HG03095 (cell line): ENCODE results near the gene C19orf47.

Experiments used
- ATAC-seq: cut with Tn5 transposase; IDR thresholded peaks from one replicate; pipeline ENCODE4 v1.9.1; 2021; ENCODE audit warnings: moderate library complexity; ENCODE audit not compliant: unreplicated experiment

The C19orf47 gene

DNA sequence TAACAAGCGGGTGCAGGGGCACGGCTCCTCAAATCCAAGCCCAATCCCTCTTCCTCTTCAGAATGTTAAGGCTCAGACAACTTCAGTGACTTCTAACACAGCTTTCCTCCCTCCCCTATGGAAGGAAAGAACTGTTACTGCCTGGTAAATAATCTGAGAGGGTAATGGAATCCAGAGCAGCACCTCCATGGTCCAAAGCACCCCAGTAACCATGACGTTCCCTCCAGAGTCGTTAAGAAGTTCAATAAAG is 64.0 kb downstream of the C19orf47 start:
- no peak for ATAC-seq

DNA sequence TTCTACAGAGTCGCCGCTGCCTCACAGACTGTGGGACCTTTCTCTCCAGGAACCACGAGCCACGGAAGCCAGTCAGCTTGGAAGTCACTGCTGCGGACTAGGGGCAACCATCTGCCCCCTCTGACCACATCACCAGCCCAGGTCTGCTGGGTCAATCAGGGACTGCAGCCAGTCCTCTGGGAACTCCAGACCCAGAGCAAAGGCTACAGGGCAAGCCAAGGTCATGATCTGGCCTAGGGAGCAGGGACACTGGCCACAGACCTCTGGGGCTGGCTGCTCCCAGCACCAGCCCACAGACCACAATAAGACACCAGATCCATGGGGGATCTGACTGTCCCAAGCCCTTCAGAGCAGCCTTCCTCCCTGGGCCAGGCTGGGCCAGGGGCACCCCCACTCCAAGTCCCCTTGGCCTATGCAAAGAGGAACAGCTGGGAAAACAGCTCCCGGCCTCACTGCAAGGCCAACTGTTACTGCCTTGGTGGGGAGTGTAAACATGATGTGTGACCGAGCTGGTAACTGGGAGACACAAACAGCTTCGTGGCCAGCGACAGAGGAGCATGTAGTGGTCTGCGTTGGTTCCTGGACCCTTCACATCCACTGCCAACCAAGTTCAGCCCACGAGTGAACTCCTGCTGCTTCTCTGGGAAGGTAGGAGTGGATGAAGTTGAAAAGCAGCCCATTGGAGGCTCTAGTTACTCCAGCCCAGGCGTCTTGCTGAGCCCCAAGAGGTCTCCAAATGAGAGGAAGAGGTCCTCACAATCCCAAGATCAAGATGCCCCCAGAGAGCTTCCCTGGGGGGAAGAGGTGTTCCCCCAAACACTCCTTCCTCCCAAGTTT is 64.6 kb downstream of the C19orf47 start:
- no peak for ATAC-seq

DNA sequence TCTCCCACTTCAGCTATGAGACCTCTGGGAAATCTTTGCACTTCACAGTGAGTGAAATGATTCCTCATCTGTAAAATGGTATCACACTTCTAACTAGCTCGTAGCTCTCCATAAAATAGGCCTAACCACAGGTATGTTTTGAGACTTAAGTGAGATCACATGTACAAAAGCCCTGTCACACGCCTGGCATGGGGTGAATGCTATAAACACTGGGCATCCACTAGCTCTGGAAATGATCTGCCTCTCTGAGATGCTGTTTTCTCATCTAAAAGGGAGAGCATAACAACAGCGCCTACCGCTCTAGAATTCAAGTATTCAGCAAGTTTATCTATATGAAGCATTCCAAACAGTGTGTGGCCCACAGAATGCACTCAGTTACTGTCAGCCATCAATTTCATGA is 65.3 kb downstream of the C19orf47 start:
- ATAC-seq, result no peak

DNA sequence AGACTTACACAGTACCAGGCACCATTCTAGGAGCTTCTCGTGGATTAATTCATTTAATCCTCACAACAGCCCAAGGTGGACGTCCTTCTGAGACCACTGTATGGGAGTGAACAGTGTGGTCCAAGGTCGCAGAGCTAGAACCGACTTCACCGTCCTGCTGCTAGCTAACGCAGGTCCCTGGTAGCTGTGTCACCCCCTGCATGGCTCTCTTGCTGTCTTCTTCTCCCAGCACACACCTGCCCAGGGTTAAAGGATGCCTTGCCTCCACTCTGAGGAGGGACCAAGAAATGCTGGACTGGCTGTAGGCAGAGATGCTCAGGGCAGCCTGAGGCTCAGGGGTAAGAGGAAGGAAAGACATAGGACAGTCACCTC is 66.0 kb downstream of the C19orf47 start:
- ATAC-seq, result no peak

DNA sequence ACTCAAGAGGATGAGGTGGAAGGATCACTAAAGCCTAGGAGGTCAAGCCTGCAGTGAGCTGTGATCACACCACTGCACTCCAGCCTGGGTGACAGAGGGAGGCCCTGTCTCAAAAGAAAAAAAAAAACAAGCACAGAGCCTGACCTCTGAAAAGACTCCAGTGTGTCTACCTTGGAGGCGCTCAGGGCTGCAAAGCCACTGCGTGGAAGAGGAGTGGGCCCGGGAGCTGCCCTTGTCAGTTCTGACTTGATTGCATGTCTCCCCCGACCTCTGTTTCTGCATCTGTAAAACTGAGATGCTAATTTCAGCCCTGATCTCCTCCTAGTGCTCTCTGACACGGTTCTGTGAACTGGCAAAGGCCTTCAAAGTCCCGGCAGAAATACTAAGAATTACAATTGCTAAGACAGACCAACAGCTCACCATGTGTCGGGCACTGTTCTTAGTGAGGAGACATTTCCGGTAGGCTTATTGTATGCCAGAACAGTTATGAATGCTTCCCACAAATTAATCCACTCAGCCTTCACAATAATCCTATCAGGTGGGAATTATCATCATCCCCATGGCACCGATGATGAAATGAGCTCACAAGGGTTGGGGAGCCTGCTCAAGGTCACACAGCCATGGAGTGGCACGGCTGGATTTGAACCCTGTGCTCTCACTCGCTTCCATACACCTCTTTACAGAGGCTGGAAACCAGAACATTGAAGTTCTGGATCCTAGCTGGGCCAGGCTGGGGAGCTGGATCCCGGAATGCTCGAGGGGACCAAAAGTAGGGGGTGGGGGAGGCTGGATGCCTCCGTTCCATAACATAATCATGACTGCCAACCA is 66.6 kb downstream of the C19orf47 start:
- ATAC-seq, result no peak

DNA sequence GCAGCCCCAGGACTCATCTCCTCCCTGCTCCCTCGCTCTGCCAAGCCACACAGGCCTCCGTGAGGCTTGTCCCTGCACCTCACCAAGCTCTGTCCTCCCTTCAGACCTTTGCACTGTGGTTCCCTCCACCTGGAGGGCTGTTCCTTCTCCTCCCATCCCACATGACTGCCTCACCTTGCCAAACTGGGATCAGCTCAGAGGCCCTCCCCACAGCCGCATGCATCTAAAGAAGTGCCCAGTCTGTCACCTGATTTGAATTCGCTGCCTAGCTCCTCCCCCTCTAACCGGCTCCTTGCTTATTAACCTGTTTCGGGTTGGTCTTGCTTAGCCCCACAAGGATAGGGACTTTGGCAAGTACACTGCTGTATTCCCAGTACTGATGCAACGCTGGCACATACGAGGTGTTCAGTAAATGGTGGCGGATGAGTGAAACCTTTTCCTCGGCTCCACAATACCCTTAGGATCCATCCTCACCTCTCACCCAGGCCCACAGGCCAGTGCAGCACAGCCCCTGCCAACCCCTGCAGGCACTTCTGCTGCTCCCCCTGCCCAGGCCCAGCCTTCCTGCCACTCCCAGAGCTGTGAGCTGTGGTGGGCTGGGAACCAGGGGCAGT is 67.5 kb downstream of the C19orf47 start:
- ATAC-seq, result no peak

DNA sequence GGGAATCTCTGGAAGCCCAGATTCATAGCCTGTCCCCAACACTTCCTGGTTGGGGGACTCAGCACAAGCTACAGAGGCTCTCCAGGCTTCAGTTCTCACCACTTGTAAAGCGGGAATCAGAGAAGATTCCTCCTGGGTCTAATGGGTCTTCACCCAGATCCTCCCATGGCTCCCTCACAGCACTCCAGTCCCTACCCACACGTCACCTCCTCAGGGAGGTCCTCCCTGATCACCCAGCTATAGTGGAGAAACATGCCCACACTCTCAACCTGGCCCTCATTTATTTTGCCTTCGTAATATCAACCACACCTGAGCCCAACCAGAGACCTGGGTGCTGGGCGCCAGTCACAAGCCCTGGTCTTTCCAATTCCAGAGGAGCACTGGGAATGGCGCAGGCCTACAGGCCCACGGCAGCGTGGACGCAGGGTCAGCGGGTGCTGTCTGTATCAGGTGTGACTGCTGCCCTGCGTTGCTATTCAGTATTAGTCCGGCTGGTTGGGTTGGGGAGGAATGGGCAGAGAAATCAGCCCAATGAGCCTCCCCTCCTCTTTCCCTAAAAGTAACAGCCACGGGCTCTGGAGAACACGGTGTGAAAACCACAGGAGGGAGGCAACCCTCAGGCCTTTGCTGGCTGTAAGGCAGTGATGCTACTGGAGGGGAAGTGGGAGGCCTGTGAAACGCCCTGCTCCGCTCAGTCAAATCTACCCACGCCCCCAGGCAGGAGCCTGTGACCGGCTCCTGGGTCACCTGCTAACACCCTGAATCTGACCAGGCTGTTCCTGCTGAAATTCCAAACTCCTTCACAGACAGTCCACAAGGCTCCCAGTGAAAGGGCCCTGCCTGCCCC is 68.2 kb downstream of the C19orf47 start:
- no peak for ATAC-seq

DNA sequence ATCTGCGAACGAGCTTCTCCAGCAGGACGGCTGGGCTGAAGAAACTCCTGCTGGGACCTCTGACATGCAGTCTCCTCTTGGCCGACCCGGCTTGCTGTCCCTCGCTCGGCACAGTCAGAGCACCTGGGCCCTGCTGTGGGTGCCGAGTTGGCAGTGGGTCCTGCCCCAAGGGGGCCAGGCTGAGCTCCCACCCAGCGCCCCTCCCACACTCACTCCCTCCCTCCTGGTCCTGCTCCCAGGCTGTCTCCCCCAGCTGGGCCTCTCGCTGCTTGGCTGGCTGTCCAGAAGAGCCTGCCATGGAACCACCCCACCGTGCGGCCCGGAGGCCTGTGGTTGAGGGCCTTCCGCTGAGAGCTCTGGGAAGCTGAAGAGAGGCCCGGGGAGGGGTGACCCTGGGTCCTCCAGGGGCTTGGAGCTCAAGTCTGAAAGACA is 69.1 kb downstream of the C19orf47 start:
- no peak for ATAC-seq

DNA sequence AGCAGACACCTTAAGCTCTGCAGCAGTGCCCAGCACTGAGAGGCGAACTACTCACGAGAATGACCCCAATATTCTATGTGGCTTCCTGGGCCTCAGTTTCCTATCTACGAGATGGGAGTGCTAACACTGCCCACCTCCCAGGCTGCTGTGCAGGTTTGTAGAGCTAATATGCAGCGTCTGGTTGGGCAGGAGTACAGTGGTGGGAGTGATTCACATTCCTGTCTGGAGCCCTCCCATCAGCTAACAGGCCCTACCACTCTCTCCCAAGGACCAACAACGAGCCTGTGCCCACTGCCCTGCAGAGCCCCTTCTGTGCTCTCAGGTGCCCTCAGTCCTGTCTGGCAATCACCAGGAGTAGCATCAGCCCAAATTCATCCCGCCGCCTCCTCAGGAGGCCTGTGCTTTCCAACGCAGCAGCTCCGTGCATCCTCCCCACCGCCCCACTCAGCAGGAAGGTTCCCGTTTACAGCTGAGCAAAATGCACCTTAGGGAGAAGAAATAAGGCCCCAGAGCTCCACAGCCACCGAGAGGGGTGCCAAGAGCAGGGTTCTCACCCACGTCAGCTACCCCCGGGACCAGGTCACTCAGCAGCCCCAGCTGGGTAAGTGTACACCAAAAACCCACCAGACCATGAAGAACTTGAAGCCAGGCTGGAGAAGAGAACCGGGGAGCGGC is 69.7 kb downstream of the C19orf47 start:
- no peak for ATAC-seq

DNA sequence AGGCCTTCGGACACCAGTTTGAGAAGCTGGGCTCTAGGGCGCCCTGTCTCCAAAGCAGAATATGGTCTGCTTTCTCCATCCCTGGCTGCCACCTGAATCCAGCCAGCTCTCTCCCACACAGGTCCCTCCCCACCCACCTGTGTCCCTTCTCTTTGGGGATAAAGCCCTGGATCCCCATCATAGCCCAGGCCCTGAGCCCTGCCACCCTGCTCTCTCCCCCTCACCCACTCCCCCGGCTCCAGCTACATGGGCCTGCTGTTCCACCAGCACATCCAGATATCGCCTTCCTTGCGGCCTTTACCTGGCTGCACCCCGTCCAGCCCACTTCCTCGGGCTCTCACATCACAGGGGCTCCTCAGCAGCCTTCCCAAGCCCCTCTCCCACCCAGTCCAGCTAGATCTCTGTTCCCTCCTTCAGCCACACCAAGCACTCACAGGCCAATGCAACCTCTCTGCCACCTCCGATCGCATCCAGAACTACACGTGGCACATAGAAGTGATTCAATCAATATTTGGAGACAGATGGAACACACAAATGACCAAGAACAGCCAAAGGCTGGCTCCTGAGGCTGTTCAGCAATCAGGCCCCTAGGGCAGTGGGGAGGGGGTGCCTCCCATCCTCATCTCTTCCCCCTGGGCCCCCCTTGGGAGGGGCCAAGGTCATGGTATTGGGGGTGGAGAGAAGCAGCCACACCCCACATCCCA is 70.7 kb downstream of the C19orf47 start:
- ATAC-seq, result no peak

DNA sequence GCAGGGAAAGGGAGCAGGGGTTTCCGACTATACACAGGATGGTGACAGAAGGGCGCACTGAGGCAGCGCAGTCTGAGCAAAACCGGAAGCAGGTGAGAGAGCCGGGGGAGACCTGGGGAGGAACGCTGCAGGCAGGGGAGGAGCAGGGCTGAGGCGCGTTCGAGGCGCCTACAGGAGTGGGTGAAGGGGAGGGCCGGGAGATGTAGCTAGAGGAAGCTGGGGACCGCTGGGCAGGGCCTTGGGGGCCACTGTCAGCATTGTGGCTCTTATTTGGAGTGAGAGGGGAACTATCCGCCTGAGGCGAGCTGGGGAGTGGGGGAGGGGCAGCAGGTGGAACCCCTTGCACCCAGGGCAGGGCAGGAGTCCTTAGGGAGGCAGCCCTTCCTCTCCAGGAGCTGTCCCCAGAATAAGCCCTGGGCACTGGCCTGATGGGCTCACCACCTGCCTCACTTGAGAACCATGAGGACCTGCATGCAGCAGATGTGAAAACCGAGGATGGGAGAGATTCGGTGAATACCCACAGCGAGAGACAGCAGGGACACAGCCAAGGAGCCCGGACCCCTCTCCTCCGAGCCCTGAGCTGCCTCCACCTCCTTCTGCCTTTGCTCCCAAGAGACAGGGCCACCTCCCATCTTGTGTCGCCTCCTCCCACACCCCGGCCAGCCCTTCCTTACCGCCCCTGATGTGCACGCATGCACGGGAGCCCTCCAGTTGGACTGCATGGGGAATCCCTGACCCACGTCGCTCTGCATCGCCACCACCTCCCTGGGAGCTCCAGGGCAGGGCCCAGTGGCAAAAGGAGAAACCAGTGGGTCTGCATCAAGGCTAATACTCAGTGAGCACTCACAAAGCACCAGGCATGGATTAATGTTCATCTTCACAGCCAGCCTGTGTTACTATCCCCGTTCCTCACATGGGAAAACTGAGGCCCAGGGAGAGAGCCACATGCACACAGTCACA is 73.3 kb downstream of the C19orf47 start:
- ATAC-seq, result no peak

DNA sequence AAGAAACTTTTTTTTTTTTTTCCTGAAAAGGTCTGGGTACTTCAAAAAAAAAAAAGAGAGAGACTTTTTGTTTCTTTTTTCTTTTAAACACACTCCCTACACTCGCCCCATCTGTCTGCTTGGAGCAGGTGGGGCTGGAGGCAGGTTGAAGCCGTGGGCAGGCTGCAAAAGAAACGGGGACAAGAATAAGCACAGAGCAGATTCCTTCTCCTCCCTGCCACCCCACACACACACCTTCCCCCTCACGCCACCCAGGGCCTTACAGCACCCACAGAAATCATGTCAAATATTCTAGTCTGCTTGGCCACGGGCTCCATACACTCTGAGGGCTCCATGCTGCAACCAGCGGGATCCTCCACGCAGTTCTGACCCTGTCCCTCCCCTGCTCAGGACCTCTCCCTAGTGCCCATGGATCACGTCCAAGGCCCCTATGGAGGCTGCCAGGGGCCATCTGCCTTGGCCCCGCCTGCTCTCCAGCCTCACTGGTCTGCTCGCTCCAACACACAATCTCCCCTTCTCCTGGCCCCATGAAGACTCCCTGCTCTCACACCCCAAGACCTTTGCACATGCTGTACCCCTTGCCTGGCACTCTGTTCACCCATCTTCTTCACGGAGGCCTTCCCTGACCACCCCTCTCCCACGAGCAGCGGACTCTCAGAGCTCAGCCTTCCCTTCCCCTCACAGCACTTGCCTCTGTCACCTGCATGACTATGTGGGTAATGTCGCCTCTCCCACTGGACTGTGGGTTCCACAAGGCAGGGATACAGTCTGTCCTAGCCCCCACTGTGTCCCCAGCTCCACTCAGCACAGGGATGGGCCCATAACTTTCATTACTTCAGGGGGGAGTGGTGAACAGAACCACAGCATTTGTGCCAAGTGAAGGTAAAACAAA is 74.5 kb downstream of the C19orf47 start:
- no peak for ATAC-seq

DNA sequence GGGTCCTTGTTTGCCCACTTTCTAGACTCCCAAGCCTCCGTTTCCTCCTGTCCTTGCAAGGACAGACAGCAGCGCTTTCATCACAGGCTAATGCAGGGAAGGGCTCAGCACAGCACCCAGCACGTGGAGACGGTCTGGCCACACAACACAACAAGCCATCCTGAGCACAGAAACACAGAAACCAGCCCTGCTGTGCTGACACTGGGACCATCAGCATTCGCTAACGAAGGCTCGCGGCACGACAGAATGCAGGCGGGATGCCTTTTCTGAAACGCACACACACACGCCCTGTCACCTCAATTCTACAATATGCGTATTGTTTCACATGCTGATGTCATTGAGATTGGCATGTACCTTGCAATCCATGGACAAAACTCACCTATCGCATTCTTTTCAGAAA is 75.9 kb downstream of the C19orf47 start:
- ATAC-seq, result no peak

DNA sequence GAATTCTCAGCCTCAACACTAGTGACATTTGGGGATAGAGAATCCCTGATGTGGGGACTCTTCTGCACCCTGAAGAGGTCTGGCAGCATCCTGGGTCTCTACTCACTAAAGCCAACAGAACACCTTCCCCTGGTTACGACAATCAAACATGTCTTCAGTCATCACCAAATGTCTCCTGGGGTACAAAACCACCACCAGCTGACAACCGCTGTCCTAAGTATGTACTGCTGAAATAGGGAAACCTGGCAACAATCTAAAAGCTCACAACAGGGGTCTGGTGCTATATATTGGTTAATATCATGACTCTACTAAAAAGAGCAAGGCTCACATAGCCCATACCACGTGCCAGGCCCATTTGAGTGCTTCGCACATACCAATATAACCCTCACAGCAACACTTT is 76.5 kb downstream of the C19orf47 start:
- no peak for ATAC-seq

DNA sequence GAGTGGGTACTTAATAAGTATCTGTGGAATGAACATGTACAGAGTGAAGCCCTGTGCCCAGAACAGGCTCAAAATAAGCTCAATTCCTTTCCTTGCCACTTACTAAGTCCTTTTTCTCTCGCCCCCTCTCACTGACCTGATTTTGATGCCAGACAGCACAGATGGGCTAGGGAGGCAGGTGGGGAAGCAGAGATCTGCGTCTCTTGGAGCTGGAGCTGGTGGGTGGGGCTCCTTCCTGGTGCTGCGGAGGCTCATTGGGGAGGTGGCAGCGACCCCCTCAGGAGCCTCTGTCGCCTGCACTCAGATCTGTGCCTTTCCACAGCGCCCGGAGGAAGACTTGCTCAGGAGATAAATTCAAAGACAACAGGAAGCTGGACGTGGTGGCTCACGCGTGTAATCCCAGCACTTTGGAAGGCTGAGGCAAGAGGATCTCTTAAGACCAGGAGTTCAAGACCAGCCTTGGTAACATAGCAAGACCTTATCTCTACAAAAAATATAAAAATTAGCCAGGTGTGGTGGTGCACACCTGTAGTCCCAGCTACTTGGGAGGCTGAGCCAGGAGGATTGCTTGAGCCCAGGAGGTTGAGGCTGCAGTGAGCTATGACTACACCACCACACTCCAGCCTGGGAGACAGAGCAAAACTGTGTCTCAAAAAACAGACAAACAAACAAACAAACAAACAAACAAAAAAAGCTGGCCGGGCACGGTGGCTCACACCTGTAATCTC is 77.7 kb downstream of the C19orf47 start:
- no peak for ATAC-seq
